Lung (tissue), 12 donors: ENCODE results near the gene C5orf58. TPM values are rescaled to one million over a fixed set of nuclear protein-coding genes. Genes with fewer than 3 reads are reported as not detected.

ENCODE experiments used
- ATAC-seq: fragments of 200-7000 bp; cut with Tn5 transposase; one replicate; pipeline ENCODE4 v1.9.1; 2020; ENCODE audit warnings: moderate number of reproducible peaks; ENCODE audit not compliant: insufficient read depth, low FRiP score
- DNase-seq, 3 donors: peaks; one replicate each; pipeline ENCODE4 v3.0.0-alpha.2; 2013 to 2017
- H3K27ac ChIP-seq, 2 donors: one replicate each; pipeline ENCODE4 v1.5.1; 2013; ENCODE audit warnings: mild to moderate bottlenecking in 2 of 2, moderate library complexity in 2 of 2, control low read depth in 1 of 2, inconsistent platforms in 1 of 2, low read depth in 1 of 2, low read length in 1 of 2
- H3K27me3 ChIP-seq, 3 donors: one replicate each; pipeline ENCODE4 v1.5.1; 2013; ENCODE audit warnings: low read length in 2 of 3; ENCODE audit not compliant: control insufficient read depth in 3 of 3, insufficient read depth in 3 of 3
- H3K36me3 ChIP-seq, 4 donors: one replicate each; pipeline ENCODE4 v1.5.1; 2013; ENCODE audit warnings: low read length in 4 of 4, mild to moderate bottlenecking in 1 of 4, moderate library complexity in 1 of 4; ENCODE audit not compliant: control insufficient read depth in 4 of 4, insufficient read depth in 4 of 4
- H3K4me1 ChIP-seq, 5 donors: one replicate each; pipeline ENCODE4 v1.5.1; 2013; ENCODE audit warnings: low read length in 5 of 5, mild to moderate bottlenecking in 2 of 5, moderate library complexity in 1 of 5; ENCODE audit not compliant: control insufficient read depth in 5 of 5, insufficient read depth in 5 of 5
- H3K4me3 ChIP-seq: one replicate; pipeline ENCODE4 v1.5.1; 2013; ENCODE audit warnings: mild to moderate bottlenecking, control low read depth, moderate library complexity
- H3K9ac ChIP-seq, 2 donors: one replicate each; pipeline ENCODE4 v1.5.1; 2013; ENCODE audit warnings: low read length in 2 of 2, control low read depth in 1 of 2; ENCODE audit not compliant: insufficient read depth in 1 of 2
- H3K9me3 ChIP-seq, 4 donors: one replicate each; pipeline ENCODE4 v1.5.1; 2013; ENCODE audit warnings: low read length in 3 of 4, mild to moderate bottlenecking in 1 of 4, moderate library complexity in 1 of 4; ENCODE audit not compliant: control insufficient read depth in 4 of 4, insufficient read depth in 3 of 4
- WGBS, 2 donors: extraction: QIAGEN DNeasy Blood & Tissue Kit; methylation state at CpG; one replicate each; pipeline ENCODE4 v1.1.7; 2013; 5-methylcytosine and 5-hydroxymethylcytosine counted together
- polyA plus RNA-seq, 2 donors: library from polyadenylated mRNA; stranded (reverse); fragments of 200-250 nt; gene quantifications; one replicate each; pipeline ENCODE4 v1.2.1, GENCODE V29; 2013
- total RNA-seq, 2 donors: library from RNA; depleted of rRNA in 1 of 2; stranded (reverse); fragments of >200 nt in 1 of 2; gene quantifications; one replicate each; pipeline ENCODE4 v1.2.1, GENCODE V29; 2014 to 2021
- TF ChIP-seq, protein P1 (sequence below): IDR thresholded peaks from 2 replicates; pipeline ENCODE4 v1.5.1; 2012; ENCODE audit warnings: mild to moderate bottlenecking; ENCODE audit errors: control extremely low read depth, extremely low read depth
- donor health status: control.
- donor health status: control.
- donor health status: Bipolar disorder and iron deficiency.
- donor health status: healthy.
- donor health status: DM: yes; HTN: yes; CAD: no.

Gene C5orf58
- total and polyA plus RNA-seq, 4 donors: 0.05 TPM; not detected in 3

GRCh38 chr5:170288551-170288950, 55.8 kb downstream of the C5orf58 start:
- TF ChIP-seq, protein P1, sequence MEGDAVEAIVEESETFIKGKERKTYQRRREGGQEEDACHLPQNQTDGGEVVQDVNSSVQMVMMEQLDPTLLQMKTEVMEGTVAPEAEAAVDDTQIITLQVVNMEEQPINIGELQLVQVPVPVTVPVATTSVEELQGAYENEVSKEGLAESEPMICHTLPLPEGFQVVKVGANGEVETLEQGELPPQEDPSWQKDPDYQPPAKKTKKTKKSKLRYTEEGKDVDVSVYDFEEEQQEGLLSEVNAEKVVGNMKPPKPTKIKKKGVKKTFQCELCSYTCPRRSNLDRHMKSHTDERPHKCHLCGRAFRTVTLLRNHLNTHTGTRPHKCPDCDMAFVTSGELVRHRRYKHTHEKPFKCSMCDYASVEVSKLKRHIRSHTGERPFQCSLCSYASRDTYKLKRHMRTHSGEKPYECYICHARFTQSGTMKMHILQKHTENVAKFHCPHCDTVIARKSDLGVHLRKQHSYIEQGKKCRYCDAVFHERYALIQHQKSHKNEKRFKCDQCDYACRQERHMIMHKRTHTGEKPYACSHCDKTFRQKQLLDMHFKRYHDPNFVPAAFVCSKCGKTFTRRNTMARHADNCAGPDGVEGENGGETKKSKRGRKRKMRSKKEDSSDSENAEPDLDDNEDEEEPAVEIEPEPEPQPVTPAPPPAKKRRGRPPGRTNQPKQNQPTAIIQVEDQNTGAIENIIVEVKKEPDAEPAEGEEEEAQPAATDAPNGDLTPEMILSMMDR: no peak
- Histone ChIP-seq H3K9me3 (peaks cover 0 to 6% (median 0%) of the 10 kb centered on the region in 4 donors), H3K27ac (no peak overlapping the region), H3K36me3 (peaks cover 0 to 15% (median 0%) of the 10 kb centered on the region in 4 donors), H3K27me3 (peaks cover 0 to 25% (median 2%) of the 10 kb centered on the region in 3 donors), H3K4me1 (peaks cover 0 to 9% (median 5%) of the 10 kb centered on the region in 5 donors), H3K9ac (no peak overlapping the region), H3K4me3 (no peak overlapping the region)
- no peak for ATAC-seq
- no peak for DNase-seq
- WGBS, 2 donors: 80 to 83% methylated on average over 3 of the region's 3 CpGs

DNA sequence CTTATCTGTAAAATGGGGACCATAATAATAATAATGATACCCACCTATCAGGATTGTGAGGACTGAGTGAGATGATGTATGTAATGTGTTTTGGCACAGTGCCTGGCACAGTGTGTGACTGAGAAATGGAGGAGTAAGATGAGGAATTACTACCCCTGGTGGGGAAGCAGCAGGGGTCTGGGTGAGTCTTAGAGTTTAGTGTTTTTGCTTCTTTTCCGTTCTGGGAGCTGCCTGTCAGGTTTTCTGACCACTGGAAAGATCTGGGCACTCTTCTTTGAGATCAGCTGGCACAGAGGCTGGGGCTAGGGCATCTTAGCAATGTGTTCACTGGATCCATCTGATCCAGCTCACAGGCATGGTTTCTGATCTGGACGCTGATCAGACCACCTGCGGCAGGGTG, 56.3 kb downstream of the C5orf58 start:
- H3K36me3 ChIP-seq: peaks cover 0 to 15% (median 0%) of the 10 kb centered on the region in 4 donors
- WGBS, 2 donors: 70 to 91% methylated on average over 3 of the region's 3 CpGs
- H3K27ac ChIP-seq: peak overlapping the region in 1 of 2 donors; percentile 15
- TF ChIP-seq, protein P1: no peak
- peaks cover 0 to 9% (median 6%) of the 10 kb centered on the region in 5 donors for H3K4me1 ChIP-seq
- no peak overlapping the region for H3K9ac ChIP-seq
- peaks cover 0 to 25% (median 2%) of the 10 kb centered on the region in 3 donors for H3K27me3 ChIP-seq
- no peak overlapping the region for H3K4me3 ChIP-seq
- H3K9me3 ChIP-seq: peaks cover 0 to 3% (median 0%) of the 10 kb centered on the region in 4 donors
- no peak for ATAC-seq
- no peak for DNase-seq

DNA sequence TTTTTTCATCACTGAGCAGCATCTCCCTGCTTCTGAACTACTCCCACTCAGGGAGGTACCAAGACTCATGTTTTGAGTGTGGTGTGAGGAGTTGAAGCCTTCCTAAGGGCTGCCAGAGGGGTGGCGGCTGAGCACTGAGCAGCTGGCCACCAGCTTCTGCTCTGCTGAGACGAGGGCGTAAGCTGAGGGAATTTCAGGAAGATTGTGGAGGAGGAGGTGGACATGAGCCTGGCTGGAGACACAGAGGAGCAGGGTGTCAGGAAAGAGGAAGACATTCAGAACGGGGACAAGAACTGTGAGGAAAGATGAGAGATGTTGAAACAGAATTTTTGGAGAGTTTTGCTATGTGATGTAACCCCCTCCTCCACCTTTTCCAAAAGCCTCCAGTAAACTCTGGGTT, 57.0 kb downstream of the C5orf58 start:
- DNase-seq (no peak), ATAC-seq (no peak)
- peaks cover 0 to 27% (median 2%) of the 10 kb centered on the region in 3 donors for H3K27me3 ChIP-seq
- H3K4me1 ChIP-seq: peaks cover 0 to 9% (median 6%) of the 10 kb centered on the region in 5 donors
- peaks cover 0 to 3% (median 0%) of the 10 kb centered on the region in 4 donors for H3K9me3 ChIP-seq
- H3K4me3 ChIP-seq: no peak overlapping the region
- H3K36me3 ChIP-seq: peaks cover 0 to 15% (median 0%) of the 10 kb centered on the region in 4 donors
- 14 to 52% methylated on average over 4 of the region's 4 CpGs for WGBS, 2 donors
- peak overlapping the region in 1 of 2 donors; percentile 50 for H3K27ac ChIP-seq
- TF ChIP-seq, protein P1: no peak
- H3K9ac ChIP-seq: no peak overlapping the region

GRCh38 chr5:170290498-170290897, 57.7 kb downstream of the C5orf58 start:
- Histone ChIP-seq H3K27ac (no peak overlapping the region), H3K9me3 (peaks cover 0 to 3% (median 0%) of the 10 kb centered on the region in 4 donors), H3K36me3 (peaks cover 0 to 15% (median 0%) of the 10 kb centered on the region in 4 donors)

More at GRCh38 chr5:170290498-170290897, 57.7 kb downstream of the C5orf58 start:
- no peak for DNase-seq
- TF ChIP-seq, protein P1: no peak
- Histone ChIP-seq H3K4me1 (peaks cover 0 to 9% (median 6%) of the 10 kb centered on the region in 5 donors), H3K9ac (no peak overlapping the region), H3K27me3 (peaks cover 0 to 34% (median 2%) of the 10 kb centered on the region in 3 donors), H3K4me3 (no peak overlapping the region)
- no peak for ATAC-seq
- WGBS, 2 donors: 35 to 62% methylated on average over 3 of the region's 3 CpGs
